GM23338 (cell line): ENCODE measurements around the gene RAD23B. TPM values are rescaled to one million over a fixed set of nuclear protein-coding genes. Genes with fewer than 3 reads are reported as not detected.

Source experiments
- ATAC-seq: fragments of 200-7000 bp; cut with Tn5 transposase; 3 replicates; pipeline ENCODE4 v1.9.1; 2020
- DNase-seq: peaks from one replicate; pipeline ENCODE4 v3.0.0-alpha.2; 2015; ENCODE audit warnings: low spot score
- H2AFZ ChIP-seq: fragments of 200-600 bp; sonication (generic); 2 replicates; pipeline ENCODE4 v1.8.0; 2016; ENCODE audit warnings: antibody characterized with exemption, mild to moderate bottlenecking, moderate library complexity
- H3F3A ChIP-seq: fragments of 200-600 bp; sonication (generic); replicated peaks from 2 replicates; pipeline ENCODE4 v1.8.0; 2017; ENCODE audit warnings: antibody characterized with exemption, mixed run types, low read depth
- H3K27ac ChIP-seq: fragments of 200-600 bp; sonication (generic); 2 replicates; pipeline ENCODE4 v1.6.1; 2016; ENCODE audit warnings: low read depth
- H3K27me3 ChIP-seq: fragments of 200-600 bp; sonication (generic); 2 replicates; pipeline ENCODE4 v1.8.0; 2016; ENCODE audit warnings: mild to moderate bottlenecking, mixed run types, moderate library complexity; ENCODE audit not compliant: insufficient read depth
- H3K36me3 ChIP-seq: fragments of 200-600 bp; sonication (generic); 2 replicates; pipeline ENCODE4 v1.8.0; 2016; ENCODE audit warnings: mild to moderate bottlenecking; ENCODE audit not compliant: insufficient read depth
- H3K4me1 ChIP-seq: fragments of 200-600 bp; sonication (generic); 2 replicates; pipeline ENCODE4 v1.8.0; 2016; ENCODE audit warnings: mild to moderate bottlenecking, moderate library complexity; ENCODE audit not compliant: insufficient read depth
- H3K4me2 ChIP-seq: fragments of 200-600 bp; sonication (generic); 2 replicates; pipeline ENCODE4 v1.7.1; 2017; ENCODE audit warnings: mixed run types
- H3K4me3 ChIP-seq: fragments of 200-600 bp; sonication (generic); 2 replicates; pipeline ENCODE4 v1.6.1; 2016; ENCODE audit warnings: mixed run types
- H3K79me2 ChIP-seq: fragments of 200-600 bp; sonication (generic); replicated peaks from 2 replicates; pipeline ENCODE4 v1.8.0; 2017; ENCODE audit warnings: mild to moderate bottlenecking; ENCODE audit not compliant: insufficient read depth
- H3K9me2 ChIP-seq: fragments of 200-600 bp; sonication (generic); 2 replicates; pipeline ENCODE4 v1.8.0; 2017; ENCODE audit not compliant: insufficient read depth
- H4K20me1 ChIP-seq: fragments of 200-600 bp; sonication (generic); replicated peaks from 2 replicates; pipeline ENCODE4 v1.8.0; 2017; ENCODE audit warnings: mild to moderate bottlenecking; ENCODE audit not compliant: insufficient read depth
- H3K27ac Mint-ChIP-seq: 2 replicates; pipeline ENCODE4 v1.8.0; 2020; ENCODE audit warnings: inconsistent platforms, mild to moderate bottlenecking, moderate library complexity, mixed read lengths
- H3K27me3 Mint-ChIP-seq: 3 replicates; pipeline ENCODE4 v1.8.0; 2022; ENCODE audit warnings: low read depth, mild to moderate bottlenecking, moderate library complexity, mixed read lengths, inconsistent platforms; ENCODE audit not compliant: insufficient read depth, poor library complexity
- H3K36me3 Mint-ChIP-seq: 3 replicates; pipeline ENCODE4 v1.8.0; 2021; ENCODE audit warnings: low read depth, mild to moderate bottlenecking, inconsistent platforms, moderate library complexity, mixed read lengths
- H3K4me1 Mint-ChIP-seq: 3 replicates; pipeline ENCODE4 v1.8.0; 2020; ENCODE audit warnings: mild to moderate bottlenecking, inconsistent platforms, mixed read lengths
- H3K4me3 Mint-ChIP-seq: 3 replicates; pipeline ENCODE4 v1.8.0; 2021; ENCODE audit warnings: moderate library complexity, mild to moderate bottlenecking, inconsistent platforms, mixed read lengths
- H3K9me3 Mint-ChIP-seq: 3 replicates; pipeline ENCODE4 v1.8.0; 2020; ENCODE audit warnings: moderate library complexity, mild to moderate bottlenecking, inconsistent platforms, mixed read lengths
- CREB1 ChIP-seq: fragments of 250-450 bp; sonication (Bioruptor Pico); IDR thresholded peaks from 2 replicates; pipeline ENCODE4 v1.5.0; 2020; ENCODE audit warnings: low read depth, mild to moderate bottlenecking, moderate library complexity
- CTCF ChIP-seq, 2 experiments: fragments of 200-600 bp in 1 of 2; sonication (generic) in 1 of 2; conservative IDR thresholded peaks; 2 replicates each; pipeline versions ENCODE4 v1.5.1 to v1.6.1; 2016 to 2017; ENCODE audit warnings: antibody characterized with exemption in 2 of 2, low read depth in 2 of 2, mild to moderate bottlenecking in 2 of 2, moderate library complexity in 1 of 2
- ETS1 ChIP-seq: IDR thresholded peaks from 2 replicates; pipeline ENCODE4 v1.6.1; 2016; ENCODE audit warnings: antibody characterized with exemption
- EZH2 ChIP-seq: fragments of 200-600 bp; sonication (generic); IDR thresholded peaks from one replicate; pipeline ENCODE4 v1.8.0; 2017; ENCODE audit warnings: antibody characterized with exemption, mild to moderate bottlenecking, low read depth; ENCODE audit not compliant: unreplicated experiment
- EZH2phosphoT487 ChIP-seq: fragments of 200-600 bp; sonication (generic); IDR thresholded peaks from one replicate; pipeline ENCODE4 v1.8.1; 2018; ENCODE audit warnings: antibody characterized with exemption; ENCODE audit not compliant: unreplicated experiment
- JUNB ChIP-seq: IDR thresholded peaks from one replicate; pipeline ENCODE4 v1.6.1; 2016; ENCODE audit warnings: antibody characterized with exemption; ENCODE audit not compliant: unreplicated experiment
- NANOG ChIP-seq: IDR thresholded peaks from 2 replicates; pipeline ENCODE4 v1.6.1; 2016; ENCODE audit warnings: antibody characterized with exemption, borderline replicate concordance
- POLR2AphosphoS5 ChIP-seq: IDR thresholded peaks from 2 replicates; pipeline ENCODE4 v1.6.1; 2016; ENCODE audit warnings: antibody characterized with exemption, low read depth
- REST ChIP-seq: IDR thresholded peaks from one replicate; pipeline ENCODE4 v1.6.1; 2018; ENCODE audit warnings: antibody characterized with exemption; ENCODE audit not compliant: unreplicated experiment
- STAT1 ChIP-seq: IDR thresholded peaks from one replicate; pipeline ENCODE4 v1.6.1; 2016; ENCODE audit warnings: antibody characterized with exemption; ENCODE audit not compliant: unreplicated experiment
- ZNF114 ChIP-seq: fragments of 250-450 bp; sonication (Bioruptor Pico); IDR thresholded peaks from 2 replicates; pipeline ENCODE4 v1.5.0; 2020; ENCODE audit warnings: mild to moderate bottlenecking, moderate library complexity
- ZNF331 ChIP-seq: fragments of 250-450 bp; sonication (Bioruptor Pico); IDR thresholded peaks from 2 replicates; pipeline ENCODE4 v1.5.0; 2020; ENCODE audit warnings: low read depth, mild to moderate bottlenecking, moderate library complexity
- ZNF462 ChIP-seq: fragments of 250-450 bp; sonication (Bioruptor Pico); IDR thresholded peaks from 2 replicates; pipeline ENCODE4 v1.5.0; 2020; ENCODE audit warnings: mild to moderate bottlenecking, moderate library complexity
- polyA plus RNA-seq: library from polyadenylated mRNA; unstranded; fragments of >200 nt; fragmentation: Nextera tagmentation; extraction: Ambion mirVana; gene quantifications from 2 replicates; pipeline ENCODE4 v1.2.1, GENCODE V29; 2016
- total RNA-seq: library from RNA; depleted of rRNA; stranded (reverse); fragments of >200 nt; shearing (Covaris generic); gene quantifications from 2 replicates; pipeline ENCODE4 v1.2.3, GENCODE V29; 2014

RAD23B gene
- total and polyA plus RNA-seq, 2 experiments from 2014 or later: 31.1 to 137 TPM

- no peak overlapping the region for H3K27ac ChIP-seq
- no peaks in the 10 kb centered on the region for H4K20me1 ChIP-seq
- no peaks in the 10 kb centered on the region for H3K27me3 ChIP-seq
- H3K27me3 Mint-ChIP-seq: peaks cover 3% of the 10 kb centered on the region
- DNase-seq (no peak), ATAC-seq (no peak)
- H3K4me3 ChIP-seq: no peak overlapping the region
- no peaks in the 10 kb centered on the region for H3F3A ChIP-seq
- H3K79me2 ChIP-seq: no peaks in the 10 kb centered on the region
- H3K4me3 Mint-ChIP-seq: no peak overlapping the region
- no peak overlapping the region for H3K27ac Mint-ChIP-seq
- H3K4me1 ChIP-seq: no peaks in the 10 kb centered on the region
- H3K4me1 Mint-ChIP-seq: peaks cover 2% of the 10 kb centered on the region; the same call in 1 of the 3 replicates
- H3K36me3 ChIP-seq: no peaks in the 10 kb centered on the region
- peaks cover 3% of the 10 kb centered on the region; the same call in 1 of the 3 replicates for H3K9me3 Mint-ChIP-seq
- no peaks in the 10 kb centered on the region; the same call in 1 of the 2 replicates for H3K9me2 ChIP-seq
- no peak overlapping the region for H3K4me2 ChIP-seq
- no peaks in the 10 kb centered on the region for H3K36me3 Mint-ChIP-seq
- no peak overlapping the region for H2AFZ ChIP-seq
- TF ChIP-seq ZNF331 (CRISPR knock-in tag) (no peak), EZH2 (no peak), ZNF462 (no peak), EZH2phosphoT487 (no peak), ZNF114 (CRISPR knock-in tag) (no peak), REST (no peak), JUNB (no peak), ETS1 (no peak), STAT1 (no peak), POLR2AphosphoS5 (no peak), CREB1 (CRISPR knock-in tag) (no peak), NANOG (no peak), CTCF (conservative IDR thresholded peaks at IDR 0.05; ENCODE audit: low read depth in 2 of 2) (no peak)
These were observed 24.2 kb upstream of the RAD23B start for GRCh38 chr9:107258919-107259318.
